GM20000 (cell line): ENCODE data around the gene FLAD1.

ENCODE experiments used
- DNase-seq: peaks from one replicate; pipeline ENCODE4 v3.0.0; 2012; ENCODE audit warnings: low spot score
- CTCF ChIP-seq: IDR thresholded peaks from 2 replicates; pipeline ENCODE4 v1.5.1; 2012; ENCODE audit warnings: mild to moderate bottlenecking, control low read depth; ENCODE audit errors: extremely low read depth, missing control alignments

FLAD1 gene

GRCh38 chr1:155029513-155030242 lies 46.5 kb downstream of the FLAD1 start:
- no peak for TF ChIP-seq CTCF
- no peak for DNase-seq

GRCh38 chr1:155030243-155030795 lies 47.2 kb downstream of the FLAD1 start:
- no peak for DNase-seq

GRCh38 chr1:155030899-155031298 lies 47.8 kb downstream of the FLAD1 start:
- no peak for DNase-seq
- TF ChIP-seq CTCF: no peak

More at GRCh38 chr1:155030243-155030795, 47.2 kb downstream of the FLAD1 start:
- no peak for TF ChIP-seq CTCF

GRCh38 chr1:155032886-155033285 lies 49.7 kb downstream of the FLAD1 start:
- TF ChIP-seq CTCF: no peak
- DNase-seq: no peak

GRCh38 chr1:155033524-155033923 lies 50.4 kb downstream of the FLAD1 start, which contains the start of the genes DCST1 and DCST2:
TSS of gene DCST1 (plus strand) at chr1:155033824. CDS start at chr1:155034037, 213 bp downstream.
TSS of gene DCST2 (minus strand) at chr1:155033781. CDS start at chr1:155033701, 80 bp downstream.
- no peak for DNase-seq
- no peak for TF ChIP-seq CTCF

- TF ChIP-seq CTCF: no peak
Observed at GRCh38 chr1:155034318-155035208, 51.4 kb downstream of the FLAD1 start.

More at GRCh38 chr1:155034318-155035208, 51.4 kb downstream of the FLAD1 start:
- DNase-seq: no peak
